ENCODE measurements around the gene MPP1. TPM values are rescaled to one million over a fixed set of nuclear protein-coding genes. Genes with fewer than 3 reads are reported as not detected.

MPP1 gene
- total RNA-seq, 6 donors from 2014 or later: 34.2 to 88.0 (median 52.4) TPM

DNA sequence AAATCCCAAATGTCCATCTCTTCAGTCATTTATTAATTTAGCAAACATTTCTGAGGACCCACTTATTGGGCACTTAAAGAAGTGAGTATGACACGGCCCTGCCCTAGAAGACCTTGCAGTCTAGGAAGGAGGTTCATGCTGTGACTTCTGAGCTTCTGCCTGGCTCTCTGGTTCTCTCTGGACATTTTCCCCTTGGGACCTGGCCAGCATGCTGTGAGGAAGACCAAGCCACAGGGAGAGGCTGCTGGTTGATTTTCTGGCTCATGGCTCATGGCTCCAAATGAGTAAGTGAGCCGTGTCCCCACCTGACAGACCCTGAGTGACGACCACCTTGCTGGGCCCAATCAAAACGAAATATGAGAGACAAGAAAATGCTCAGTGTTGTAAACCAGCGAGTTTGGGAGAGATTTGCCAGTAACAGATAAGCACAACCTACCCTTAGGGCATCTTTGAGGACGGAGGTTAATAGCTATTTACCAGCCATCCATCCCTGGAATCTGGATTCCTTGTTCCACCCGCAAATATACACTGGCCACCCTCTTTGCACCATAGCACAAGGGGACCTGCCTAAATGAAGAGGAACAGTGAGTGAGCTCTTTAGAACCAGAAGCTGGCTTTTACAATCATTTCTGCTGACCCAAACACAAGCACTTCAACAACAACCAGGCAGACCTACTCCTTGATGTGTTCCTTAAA lies 876 bp downstream of the MPP1 start:
- peak overlapping the region; percentile 67 to 87 (median 82) for H3K27ac ChIP-seq

DNA sequence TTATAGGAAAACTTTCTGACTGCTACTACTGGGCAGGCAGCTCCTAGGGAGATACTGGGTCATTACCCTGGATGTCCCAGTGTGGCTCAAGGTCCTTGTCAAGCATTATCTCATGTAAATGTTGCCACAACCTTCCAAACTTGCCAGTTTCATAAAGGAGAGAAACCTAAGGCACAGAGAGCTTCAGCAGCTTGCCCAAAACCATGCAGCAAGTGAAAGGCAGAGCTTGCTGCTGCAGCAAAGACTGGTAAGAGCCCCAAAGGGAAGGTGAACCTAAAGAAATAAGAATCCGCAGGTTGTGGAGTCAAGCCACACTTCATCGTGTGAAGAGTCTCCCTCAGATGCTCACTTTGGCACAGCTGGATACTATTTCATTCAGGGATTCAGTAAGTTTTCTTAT lies 2.3 kb downstream of the MPP1 start:
- DNase-seq (no peak), ATAC-seq (ENCODE audit: low FRiP score in 2 of 2) (no peak)
- Histone ChIP-seq H3K27ac (peak overlapping the region in 2 of 4 donors; percentile 26 to 60), H3K27me3 (no peaks in the 10 kb centered on the region), H3K4me3 (peak overlapping the region in 1 of 4 donors; percentile 81), H3K36me3 (no peaks in the 10 kb centered on the region), H3K9me3 (no peaks in the 10 kb centered on the region), H3K4me1 (peaks cover 13 to 25% (median 16%) of the 10 kb centered on the region in 4 donors)
- 58 to 67% methylated on average over 2 of the region's 2 CpGs for WGBS, 2 donors
- no peak for TF ChIP-seq POLR2A (IDR thresholded peaks at IDR 0.05)

More for the DNA sequence above, 876 bp downstream of the MPP1 start:
- Histone ChIP-seq H3K36me3 (no peaks in the 10 kb centered on the region), H3K4me1 (peaks cover 13 to 19% (median 14%) of the 10 kb centered on the region in 4 donors), H3K9me3 (no peaks in the 10 kb centered on the region), H3K4me3 (peak overlapping the region; percentile 49 to 81 (median 60)), H3K27me3 (no peaks in the 10 kb centered on the region)
- ATAC-seq (ENCODE audit: low FRiP score in 2 of 2): peak in 1 of 2 donors; percentile 14
- TF ChIP-seq, protein P1, sequence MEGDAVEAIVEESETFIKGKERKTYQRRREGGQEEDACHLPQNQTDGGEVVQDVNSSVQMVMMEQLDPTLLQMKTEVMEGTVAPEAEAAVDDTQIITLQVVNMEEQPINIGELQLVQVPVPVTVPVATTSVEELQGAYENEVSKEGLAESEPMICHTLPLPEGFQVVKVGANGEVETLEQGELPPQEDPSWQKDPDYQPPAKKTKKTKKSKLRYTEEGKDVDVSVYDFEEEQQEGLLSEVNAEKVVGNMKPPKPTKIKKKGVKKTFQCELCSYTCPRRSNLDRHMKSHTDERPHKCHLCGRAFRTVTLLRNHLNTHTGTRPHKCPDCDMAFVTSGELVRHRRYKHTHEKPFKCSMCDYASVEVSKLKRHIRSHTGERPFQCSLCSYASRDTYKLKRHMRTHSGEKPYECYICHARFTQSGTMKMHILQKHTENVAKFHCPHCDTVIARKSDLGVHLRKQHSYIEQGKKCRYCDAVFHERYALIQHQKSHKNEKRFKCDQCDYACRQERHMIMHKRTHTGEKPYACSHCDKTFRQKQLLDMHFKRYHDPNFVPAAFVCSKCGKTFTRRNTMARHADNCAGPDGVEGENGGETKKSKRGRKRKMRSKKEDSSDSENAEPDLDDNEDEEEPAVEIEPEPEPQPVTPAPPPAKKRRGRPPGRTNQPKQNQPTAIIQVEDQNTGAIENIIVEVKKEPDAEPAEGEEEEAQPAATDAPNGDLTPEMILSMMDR (IDR thresholded peaks at IDR 0.05): no peak
- TF ChIP-seq POLR2AphosphoS5 (IDR thresholded peaks at IDR 0.05): no peak
- no peak for TF ChIP-seq POLR2A (IDR thresholded peaks at IDR 0.05)
- TF ChIP-seq EP300 (IDR thresholded peaks at IDR 0.05): no peak
- 34 to 39% methylated on average over 6 to 7 of the region's 7 CpGs for WGBS, 2 donors
- no peak for DNase-seq

DNA sequence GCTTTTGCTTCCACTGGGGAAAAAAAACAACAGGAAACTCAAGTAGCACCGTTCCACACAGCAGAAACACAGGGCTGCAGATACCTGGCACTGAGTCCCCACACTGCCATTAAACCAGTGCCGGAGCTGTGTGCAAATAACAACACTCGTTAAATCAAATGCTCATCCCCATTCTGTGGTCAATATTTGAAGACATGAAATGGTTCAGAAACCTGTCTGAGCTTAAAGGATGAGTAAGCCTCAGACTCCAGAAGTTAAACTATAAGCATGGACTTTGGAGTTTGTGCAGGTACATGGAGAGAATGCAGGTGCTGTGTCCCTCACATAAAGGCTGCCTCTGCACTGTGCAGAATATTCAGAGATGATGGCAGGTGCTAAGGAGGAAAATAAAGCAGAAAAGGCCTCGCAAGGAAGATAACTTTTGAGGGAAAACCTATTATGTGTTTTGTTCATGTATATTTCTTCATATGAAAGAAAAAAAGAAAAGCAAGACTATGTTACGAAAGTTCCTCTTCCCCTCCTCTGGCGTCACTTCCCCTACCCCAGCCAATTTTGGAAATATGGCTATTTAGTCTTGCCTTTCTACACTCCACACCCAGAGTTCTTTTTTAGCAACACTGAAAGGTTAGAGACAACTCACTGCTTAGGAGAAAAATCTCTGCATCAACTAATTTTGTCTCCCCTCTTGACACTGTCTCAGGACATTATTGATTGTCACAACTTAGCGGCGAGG lies 4.6 kb downstream of the MPP1 start:
- H3K4me3 ChIP-seq: no peak overlapping the region
- no peaks in the 10 kb centered on the region for H3K36me3 ChIP-seq
- H3K4me1 ChIP-seq: peaks cover 13 to 22% (median 16%) of the 10 kb centered on the region in 4 donors
- no peaks in the 10 kb centered on the region for H3K27me3 ChIP-seq
- ATAC-seq (ENCODE audit: low FRiP score in 2 of 2) (no peak), DNase-seq (no peak)
- 65 to 68% methylated on average over 8 of the region's 8 CpGs for WGBS, 2 donors
- H3K9me3 ChIP-seq: no peaks in the 10 kb centered on the region
- TF ChIP-seq, protein P1 (IDR thresholded peaks at IDR 0.05): no peak
- TF ChIP-seq POLR2AphosphoS5 (IDR thresholded peaks at IDR 0.05): peak in 1 of 2 donors; percentile 36
- TF ChIP-seq POLR2A (IDR thresholded peaks at IDR 0.05): peak in 1 of 4 donors; percentile 46
- TF ChIP-seq EP300 (IDR thresholded peaks at IDR 0.05): no peak
- peak overlapping the region; percentile 75 to 82 (median 76) for H3K27ac ChIP-seq

DNA sequence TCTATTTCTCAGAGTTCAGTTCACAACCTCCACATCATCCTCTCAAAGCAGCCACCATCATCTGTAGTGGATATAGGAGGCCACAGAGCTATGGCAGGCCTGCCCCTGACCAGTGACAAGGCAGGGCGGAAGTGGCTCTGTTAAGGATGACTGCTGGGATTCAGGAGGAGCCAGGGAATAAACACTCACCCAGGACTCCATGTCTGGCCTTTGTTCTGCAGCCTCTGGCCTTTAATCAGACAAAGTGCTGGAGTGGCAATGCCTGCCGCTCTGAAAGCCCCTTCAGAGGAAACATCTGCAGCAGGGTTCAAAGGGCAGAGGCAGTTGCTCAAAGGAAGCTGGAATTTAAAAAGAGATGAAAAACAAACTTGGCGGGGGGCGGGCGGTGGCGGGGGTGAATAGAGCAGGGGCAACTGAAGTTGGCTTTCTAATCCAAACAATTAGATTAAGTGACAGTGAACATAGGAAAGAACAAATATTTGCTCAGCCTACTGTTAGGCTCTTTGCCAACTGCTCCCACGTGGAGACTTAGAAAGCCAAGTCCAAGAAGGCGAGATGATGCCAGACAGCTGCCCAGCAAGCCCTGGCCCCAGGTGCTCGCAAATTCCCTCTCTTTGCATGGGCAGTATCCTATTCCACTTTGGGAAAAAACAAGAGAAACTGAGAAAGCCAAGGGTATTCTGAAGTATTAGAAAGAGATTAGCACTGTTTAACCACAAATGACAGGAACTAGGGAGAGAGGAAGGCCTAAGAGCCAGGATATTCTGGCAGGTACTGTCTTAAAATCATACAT lies 5.5 kb downstream of the MPP1 start:
- DNase-seq: peak in 1 of 2 donors; percentile 22
- WGBS, 2 donors: 16 to 37% methylated on average over 9 of the region's 9 CpGs
- H3K4me3 ChIP-seq: no peak overlapping the region
- H3K4me1 ChIP-seq: peaks cover 13 to 22% (median 16%) of the 10 kb centered on the region in 4 donors
- peak in 1 of 2 donors; percentile 45 for ATAC-seq (ENCODE audit: low FRiP score in 2 of 2)
- peak overlapping the region; percentile 75 to 82 (median 76) for H3K27ac ChIP-seq
- no peaks in the 10 kb centered on the region for H3K27me3 ChIP-seq
- no peaks in the 10 kb centered on the region for H3K9me3 ChIP-seq
- no peaks in the 10 kb centered on the region for H3K36me3 ChIP-seq
- no peak for TF ChIP-seq POLR2A (IDR thresholded peaks at IDR 0.05)
- TF ChIP-seq EP300 (IDR thresholded peaks at IDR 0.05): no peak
- TF ChIP-seq POLR2AphosphoS5 (IDR thresholded peaks at IDR 0.05): no peak
- TF ChIP-seq, protein P1 (IDR thresholded peaks at IDR 0.05): no peak

DNA sequence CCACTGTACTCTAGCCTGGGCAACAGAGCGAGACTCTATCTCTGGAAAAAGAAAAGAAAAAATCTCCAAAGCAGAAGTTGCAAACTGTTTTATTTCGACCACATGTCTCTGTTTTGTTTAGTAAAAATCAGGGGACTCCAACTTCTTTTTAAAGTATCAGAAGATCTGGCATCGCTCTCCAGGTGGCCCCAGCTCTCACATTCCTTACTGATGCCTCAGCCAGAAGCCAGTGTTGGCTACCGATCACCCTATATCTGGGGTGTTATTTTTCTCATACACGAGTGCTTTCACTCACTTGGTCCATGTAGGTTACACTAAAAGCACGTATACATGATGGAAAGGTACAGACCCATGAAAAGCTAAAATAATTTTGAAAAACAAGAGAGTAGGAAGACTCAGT lies 8.3 kb downstream of the MPP1 start:
- TF ChIP-seq EP300 (IDR thresholded peaks at IDR 0.05): no peak
- no peak for TF ChIP-seq POLR2A (IDR thresholded peaks at IDR 0.05)
- TF ChIP-seq, protein P1 (IDR thresholded peaks at IDR 0.05): no peak
- no peak for TF ChIP-seq POLR2AphosphoS5 (IDR thresholded peaks at IDR 0.05)
- H3K27ac ChIP-seq: no peak overlapping the region
- no peak for ATAC-seq (ENCODE audit: low FRiP score in 2 of 2)

More for the DNA sequence above, 8.3 kb downstream of the MPP1 start:
- no peak overlapping the region for H3K4me3 ChIP-seq
- H3K9me3 ChIP-seq: no peaks in the 10 kb centered on the region
- no peak for DNase-seq
- H3K27me3 ChIP-seq: no peaks in the 10 kb centered on the region
- peaks cover 8 to 19% (median 12%) of the 10 kb centered on the region in 4 donors for H3K4me1 ChIP-seq
- H3K36me3 ChIP-seq: no peaks in the 10 kb centered on the region
- 77 to 91% methylated on average over 6 of the region's 6 CpGs for WGBS, 2 donors

Measured in upper lobe of left lung (tissue), 6 donors.